Stimulated activated memory B cell treated with anti-CD40 and anti-IgM and Interleukin-4, amounts not matched to agents 10 μg/mL and 1 μg/mL and 100 μg/mL, for 72 hours (primary cell): ENCODE data around the gene NBPF6.
"Not testable (repeated sequence)": the region's sequence is repeated elsewhere in the genome, so short reads cannot be mapped to it uniquely, and the experiment has no call there.

Experiments used
- ATAC-seq: fragments of 150-1000 bp; cut with Tn5 transposase; 2 replicates; pipeline ENCODE4 v1.10.0; 2021
- H3K27ac Mint-ChIP-seq: one replicate; pipeline ENCODE4 v1.8.0; 2022; ENCODE audit warnings: mild to moderate bottlenecking, mixed read lengths
- H3K27me3 Mint-ChIP-seq: one replicate; pipeline ENCODE4 v1.8.0; 2022; ENCODE audit warnings: mixed read lengths
- H3K36me3 Mint-ChIP-seq: one replicate; pipeline ENCODE4 v1.8.0; 2022; ENCODE audit warnings: mixed read lengths
- H3K4me1 Mint-ChIP-seq: one replicate; pipeline ENCODE4 v1.8.0; 2022; ENCODE audit warnings: mixed read lengths
- H3K4me3 Mint-ChIP-seq: one replicate; pipeline ENCODE4 v1.8.0; 2022; ENCODE audit warnings: mild to moderate bottlenecking, moderate library complexity, mixed read lengths
- H3K9me3 Mint-ChIP-seq: one replicate; pipeline ENCODE4 v1.8.0; 2022; ENCODE audit warnings: mixed read lengths

NBPF6 gene

DNA sequence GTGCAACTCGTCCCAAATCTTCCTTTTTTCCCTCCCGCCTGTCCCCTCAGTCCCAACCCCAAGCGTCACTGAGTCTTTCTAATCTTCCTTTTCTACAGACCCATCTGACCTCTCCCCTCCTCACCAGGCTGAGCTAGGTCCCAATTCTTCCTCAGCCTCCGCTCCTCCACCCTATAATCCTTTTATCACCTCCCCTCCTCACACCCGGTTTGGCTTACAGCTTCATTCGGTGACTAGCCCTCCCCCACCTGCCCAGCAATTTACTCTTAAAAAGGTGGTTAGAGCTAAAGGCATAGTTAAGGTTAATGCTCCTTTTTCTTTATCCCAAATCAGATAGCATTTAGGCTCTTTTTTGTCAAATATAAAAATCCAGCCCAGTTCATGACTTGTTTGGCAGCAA lies 24.4 kb downstream of the NBPF6 start:
- Mint-ChIP-seq H3K27me3 (peaks cover 37% of the 10 kb centered on the region), H3K9me3 (peaks cover 17% of the 10 kb centered on the region)
- not testable (repeated sequence) for H3K27ac Mint-ChIP-seq, H3K36me3 Mint-ChIP-seq, H3K4me3 Mint-ChIP-seq, H3K4me1 Mint-ChIP-seq, ATAC-seq

DNA sequence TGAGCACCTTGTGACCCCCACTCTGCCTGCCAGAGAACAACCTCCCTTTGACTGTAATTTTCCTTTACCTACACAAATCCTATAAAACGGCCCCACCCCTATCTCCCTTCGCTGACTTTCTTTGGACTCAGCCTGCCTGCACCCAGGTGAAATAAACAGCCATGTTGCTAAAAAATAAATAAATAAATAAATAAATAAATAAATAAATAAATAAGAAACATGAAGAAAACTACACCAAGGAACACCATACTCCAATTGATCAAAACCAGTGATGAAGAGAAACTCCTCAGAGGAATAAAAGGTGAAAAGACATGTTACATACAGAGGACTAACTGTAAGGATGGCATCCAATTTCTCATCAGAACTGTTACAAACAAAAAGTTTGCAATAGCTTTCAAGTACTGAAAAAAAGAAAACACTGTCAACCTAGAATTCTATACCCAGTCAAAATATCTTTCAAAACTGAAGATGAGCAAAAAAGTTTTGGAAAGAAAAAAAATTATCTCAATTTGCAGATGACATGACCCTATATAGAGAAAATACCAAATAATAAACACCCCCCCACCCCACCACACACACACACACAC lies 28.4 kb downstream of the NBPF6 start:
- Mint-ChIP-seq H3K36me3 (no peaks in the 10 kb centered on the region), H3K9me3 (peaks cover 20% of the 10 kb centered on the region), H3K27me3 (peaks cover 46% of the 10 kb centered on the region), H3K27ac (no peak overlapping the region), H3K4me3 (no peak overlapping the region), H3K4me1 (no peaks in the 10 kb centered on the region)
- ATAC-seq: no peak

DNA sequence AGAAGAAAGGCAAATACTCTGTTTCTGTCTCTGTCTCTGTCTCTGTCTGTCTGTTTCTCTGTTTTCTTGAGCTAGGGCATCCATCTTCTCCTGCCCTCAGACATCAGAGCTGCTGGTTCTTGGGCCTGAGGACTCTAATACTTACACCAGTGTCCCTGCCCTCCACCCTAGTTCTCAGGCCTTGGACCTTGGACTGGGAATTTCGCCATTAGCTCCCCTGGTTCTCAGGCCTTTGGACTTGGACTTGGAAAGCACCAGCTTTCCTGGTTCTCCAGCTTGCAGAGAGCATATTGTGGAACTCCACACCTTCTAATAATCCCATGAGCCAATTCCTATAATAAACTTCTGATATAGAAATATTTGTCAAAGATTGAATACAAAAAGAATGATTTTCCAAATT lies 32.6 kb downstream of the NBPF6 start:
- Mint-ChIP-seq H3K27me3 (peaks cover 16% of the 10 kb centered on the region), H3K9me3 (peaks cover 16% of the 10 kb centered on the region), H3K36me3 (no peaks in the 10 kb centered on the region), H3K4me3 (no peak overlapping the region), H3K27ac (no peak overlapping the region), H3K4me1 (no peaks in the 10 kb centered on the region)
- ATAC-seq: no peak

DNA sequence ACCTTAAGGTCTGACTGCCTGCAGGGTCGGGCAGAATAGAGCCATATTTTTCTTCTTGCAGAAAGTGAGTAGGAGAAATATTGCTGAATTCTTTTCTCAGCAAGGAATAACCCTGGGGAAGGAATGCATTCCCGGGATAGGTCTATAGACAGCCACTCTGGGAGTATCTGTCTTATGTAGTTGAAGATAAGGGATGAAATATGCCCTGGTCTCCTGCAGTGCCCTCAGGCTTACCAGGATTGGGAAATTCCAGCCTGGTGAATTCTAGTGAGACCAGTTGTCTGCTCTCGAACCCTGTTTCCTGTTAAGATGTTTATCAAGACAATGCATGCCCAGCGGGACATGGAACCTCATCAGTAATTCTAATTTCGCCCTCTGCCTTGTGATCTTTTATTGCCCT lies 35.8 kb downstream of the NBPF6 start:
- not testable (repeated sequence) for H3K4me1 Mint-ChIP-seq, H3K4me3 Mint-ChIP-seq, H3K27ac Mint-ChIP-seq, H3K9me3 Mint-ChIP-seq, ATAC-seq, H3K36me3 Mint-ChIP-seq
- peaks cover 16% of the 10 kb centered on the region for H3K27me3 Mint-ChIP-seq

DNA sequence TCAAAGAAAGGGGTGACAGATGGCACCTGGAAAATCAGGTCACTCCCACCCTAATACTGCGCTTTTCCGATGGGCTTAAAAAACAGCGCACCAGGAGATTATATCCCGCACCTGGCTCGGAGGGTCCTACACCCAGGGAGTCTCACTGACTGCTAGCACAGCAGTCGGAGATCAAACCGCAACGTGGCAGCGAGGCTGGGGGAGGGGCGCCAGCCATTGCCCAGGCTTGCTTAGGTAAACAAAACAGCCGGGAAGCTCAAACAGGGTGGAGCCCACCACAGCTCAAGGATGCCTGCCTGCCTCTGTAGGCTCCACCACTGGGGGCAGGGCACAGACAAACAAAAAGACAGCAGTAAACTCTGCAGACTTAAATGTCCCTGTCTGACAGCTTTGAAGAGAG lies 36.6 kb downstream of the NBPF6 start:
- H3K27ac Mint-ChIP-seq, H3K36me3 Mint-ChIP-seq, ATAC-seq, H3K4me1 Mint-ChIP-seq, H3K27me3 Mint-ChIP-seq, H3K9me3 Mint-ChIP-seq, H3K4me3 Mint-ChIP-seq: not testable (repeated sequence)

DNA sequence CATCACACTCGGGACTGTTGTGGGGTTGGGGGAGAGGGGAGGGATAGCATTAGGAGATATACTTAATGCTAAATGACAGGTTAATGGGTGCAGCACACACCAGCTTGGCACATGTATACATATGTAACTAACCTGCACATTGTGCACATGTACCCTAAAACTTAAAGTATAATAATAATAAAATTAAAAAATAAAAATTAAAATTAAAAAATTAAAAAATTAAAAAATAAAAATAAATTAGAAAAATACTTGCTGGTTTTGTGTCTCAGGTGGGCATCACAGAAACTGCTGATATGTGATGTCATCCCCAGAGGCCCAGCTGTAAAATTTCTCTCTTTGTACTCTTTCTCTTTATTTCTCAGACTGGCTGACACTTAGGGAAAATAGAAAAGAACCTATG lies 44.9 kb downstream of the NBPF6 start:
- H3K4me3 Mint-ChIP-seq, H3K27ac Mint-ChIP-seq, H3K4me1 Mint-ChIP-seq, H3K36me3 Mint-ChIP-seq, ATAC-seq, H3K9me3 Mint-ChIP-seq, H3K27me3 Mint-ChIP-seq: not testable (repeated sequence)

DNA sequence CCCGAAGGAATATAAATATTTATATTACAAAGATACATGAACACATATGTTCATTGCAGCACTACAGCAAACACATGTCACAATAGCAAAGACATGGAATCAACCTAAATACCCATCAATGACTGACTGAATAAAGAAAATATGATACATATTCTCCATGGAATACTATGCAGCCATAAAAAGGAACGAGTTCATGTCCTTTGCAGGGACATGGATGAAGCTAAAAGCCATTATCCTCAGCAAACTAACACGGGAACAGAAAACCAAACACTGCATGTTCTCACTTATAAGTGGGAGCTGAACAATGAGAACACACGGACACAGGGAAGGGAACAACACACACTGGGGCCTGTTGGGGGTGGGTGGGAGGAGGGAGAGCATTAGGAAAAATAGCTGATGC lies 46.7 kb downstream of the NBPF6 start:
- not testable (repeated sequence) for H3K36me3 Mint-ChIP-seq, H3K27ac Mint-ChIP-seq, H3K9me3 Mint-ChIP-seq, H3K4me3 Mint-ChIP-seq, H3K27me3 Mint-ChIP-seq, H3K4me1 Mint-ChIP-seq, ATAC-seq

DNA sequence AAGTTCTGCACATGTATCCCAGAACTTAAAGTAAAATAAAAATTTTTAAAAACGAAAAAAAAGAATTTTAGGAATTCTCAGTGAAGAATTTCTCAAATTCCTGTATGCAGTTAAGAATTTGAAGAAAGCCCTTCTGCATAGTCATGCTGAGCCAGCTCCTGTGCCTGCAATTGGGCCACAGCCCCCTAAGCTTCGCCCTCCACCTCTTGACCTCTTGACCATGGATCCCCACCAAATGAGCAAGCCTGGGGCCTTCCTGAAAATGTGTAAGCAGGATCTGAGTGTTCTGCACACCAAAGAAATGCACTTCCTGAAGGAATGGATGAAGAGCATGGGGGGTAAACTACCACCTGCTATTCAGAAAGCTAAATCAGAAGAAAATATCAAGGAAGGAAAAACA lies 52.0 kb downstream of the NBPF6 start:
- Mint-ChIP-seq H3K36me3 (no peaks in the 10 kb centered on the region), H3K27ac (no peak overlapping the region), H3K4me3 (no peak overlapping the region), H3K27me3 (no peaks in the 10 kb centered on the region), H3K9me3 (no peaks in the 10 kb centered on the region), H3K4me1 (no peaks in the 10 kb centered on the region)
- ATAC-seq: no peak

DNA sequence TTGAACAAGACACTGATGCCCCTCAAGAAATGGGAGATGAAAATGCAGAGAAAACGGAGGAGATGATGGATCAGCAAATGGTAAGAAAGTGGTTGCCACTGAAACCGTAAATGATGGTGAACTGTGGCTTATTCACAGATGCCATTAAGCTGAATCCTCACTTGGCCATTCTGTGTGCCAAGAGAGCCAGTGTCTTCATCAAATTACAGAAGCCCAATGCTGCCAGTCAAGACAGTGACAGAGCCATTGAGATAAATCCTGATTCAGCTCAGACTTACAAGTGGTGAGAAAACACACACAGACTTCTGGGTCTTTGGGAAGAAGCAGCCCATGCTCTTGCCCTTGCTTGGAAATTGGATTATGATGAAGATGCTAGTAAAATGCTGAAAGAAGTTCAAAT lies 52.5 kb downstream of the NBPF6 start:
- Mint-ChIP-seq H3K9me3 (no peaks in the 10 kb centered on the region), H3K27ac (no peak overlapping the region), H3K4me1 (no peaks in the 10 kb centered on the region), H3K4me3 (no peak overlapping the region), H3K27me3 (no peaks in the 10 kb centered on the region), H3K36me3 (no peaks in the 10 kb centered on the region)
- no peak for ATAC-seq

DNA sequence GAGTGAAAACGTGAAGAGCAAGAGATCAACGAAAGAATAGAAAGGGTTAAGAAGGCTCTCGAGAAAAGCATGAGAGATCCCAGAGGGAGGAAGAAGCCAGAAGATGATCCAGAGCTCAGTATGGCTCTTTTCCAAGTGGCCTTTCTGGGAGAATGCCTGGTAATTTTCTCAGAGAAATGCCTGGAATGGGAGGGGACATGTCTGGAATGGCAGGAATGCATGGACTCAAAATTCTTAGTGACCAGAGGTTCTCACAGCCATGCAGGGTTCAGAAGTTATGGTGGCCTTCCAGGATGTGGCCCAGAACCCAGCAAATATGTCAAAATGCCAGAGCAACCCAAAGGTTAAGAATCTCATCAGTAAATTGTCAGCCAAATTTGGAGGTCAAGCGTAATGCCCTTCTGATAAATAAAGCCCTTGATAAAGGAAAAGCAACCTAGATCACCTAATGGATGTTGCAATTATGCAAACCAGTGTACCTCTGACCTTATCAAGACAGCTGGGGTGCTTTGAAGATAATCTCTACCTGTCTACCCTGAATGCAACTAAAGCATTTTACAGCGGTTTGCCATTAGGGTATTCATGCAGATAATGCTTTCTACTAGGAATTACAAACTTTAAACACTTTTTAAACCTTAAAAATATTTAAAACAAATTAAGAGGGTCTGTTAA lies 53.1 kb downstream of the NBPF6 start:
- Mint-ChIP-seq H3K9me3 (no peaks in the 10 kb centered on the region), H3K4me3 (no peak overlapping the region), H3K27me3 (no peaks in the 10 kb centered on the region), H3K36me3 (no peaks in the 10 kb centered on the region), H3K27ac (no peak overlapping the region), H3K4me1 (no peaks in the 10 kb centered on the region)
- no peak for ATAC-seq

DNA sequence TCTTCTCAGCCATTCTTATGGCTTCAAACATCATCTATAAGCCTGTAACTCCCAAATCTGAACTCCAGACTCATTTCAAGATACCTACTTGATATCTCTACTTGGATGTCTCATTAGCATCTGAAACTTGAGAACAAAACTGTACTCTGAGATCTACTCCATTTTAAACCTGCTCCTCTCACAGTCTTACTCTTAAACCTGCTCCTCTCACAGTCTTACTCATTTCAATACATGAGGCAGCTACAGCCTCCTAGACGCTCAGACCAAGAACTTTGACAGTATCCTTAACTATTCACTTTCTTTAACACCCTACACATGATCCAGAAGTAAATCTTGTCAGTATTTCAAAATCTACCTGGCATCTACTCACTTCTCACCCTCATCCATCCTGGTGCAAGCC lies 54.3 kb downstream of the NBPF6 start:
- Mint-ChIP-seq H3K4me1 (no peaks in the 10 kb centered on the region), H3K4me3 (no peak overlapping the region), H3K27me3 (no peaks in the 10 kb centered on the region), H3K9me3 (no peaks in the 10 kb centered on the region), H3K27ac (no peak overlapping the region), H3K36me3 (no peaks in the 10 kb centered on the region)
- peak; percentile 49 for ATAC-seq

DNA sequence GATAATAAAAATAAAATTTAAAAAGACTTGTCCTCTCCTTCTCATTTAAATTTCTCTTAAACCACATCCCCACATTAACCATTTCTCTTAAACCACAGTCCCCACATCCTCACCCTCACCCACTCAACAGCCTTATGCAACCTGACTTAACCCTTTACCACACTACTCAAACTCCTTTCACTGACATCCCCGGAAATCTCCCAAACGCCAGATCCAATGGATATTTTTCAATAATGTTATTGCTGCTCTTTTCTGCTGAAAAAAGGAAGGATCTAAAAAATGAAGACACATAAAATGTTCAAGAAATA lies 55.6 kb downstream of the NBPF6 start:
- H3K27me3 Mint-ChIP-seq: no peaks in the 10 kb centered on the region
- H3K4me1 Mint-ChIP-seq: no peaks in the 10 kb centered on the region
- H3K9me3 Mint-ChIP-seq: no peaks in the 10 kb centered on the region
- no peak overlapping the region for H3K4me3 Mint-ChIP-seq
- H3K36me3 Mint-ChIP-seq: no peaks in the 10 kb centered on the region
- H3K27ac Mint-ChIP-seq: no peak overlapping the region
- ATAC-seq: no peak

DNA sequence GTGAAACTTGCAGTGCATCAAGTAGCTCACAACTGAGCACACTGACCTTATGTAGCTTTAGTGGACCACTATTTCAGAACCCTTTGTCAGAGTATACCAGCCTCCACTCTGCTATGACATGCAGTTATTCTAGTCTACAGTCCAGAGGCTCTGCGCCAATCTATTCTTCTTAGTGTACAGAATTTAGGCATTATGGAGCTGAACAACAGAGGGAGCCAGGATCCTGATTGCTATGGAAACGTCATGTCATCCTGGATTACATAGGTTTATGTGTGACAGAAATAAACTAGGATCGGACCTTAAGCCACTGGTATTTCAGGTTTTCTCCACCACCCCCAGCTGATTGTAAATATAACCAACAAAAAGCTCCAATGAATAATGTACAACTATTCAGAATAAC lies 61.6 kb downstream of the NBPF6 start:
- H3K27me3 Mint-ChIP-seq: no peaks in the 10 kb centered on the region
- no peak for ATAC-seq
- no peaks in the 10 kb centered on the region for H3K36me3 Mint-ChIP-seq
- H3K4me3 Mint-ChIP-seq: no peak overlapping the region
- no peak overlapping the region for H3K27ac Mint-ChIP-seq
- no peaks in the 10 kb centered on the region for H3K4me1 Mint-ChIP-seq
- no peaks in the 10 kb centered on the region for H3K9me3 Mint-ChIP-seq

DNA sequence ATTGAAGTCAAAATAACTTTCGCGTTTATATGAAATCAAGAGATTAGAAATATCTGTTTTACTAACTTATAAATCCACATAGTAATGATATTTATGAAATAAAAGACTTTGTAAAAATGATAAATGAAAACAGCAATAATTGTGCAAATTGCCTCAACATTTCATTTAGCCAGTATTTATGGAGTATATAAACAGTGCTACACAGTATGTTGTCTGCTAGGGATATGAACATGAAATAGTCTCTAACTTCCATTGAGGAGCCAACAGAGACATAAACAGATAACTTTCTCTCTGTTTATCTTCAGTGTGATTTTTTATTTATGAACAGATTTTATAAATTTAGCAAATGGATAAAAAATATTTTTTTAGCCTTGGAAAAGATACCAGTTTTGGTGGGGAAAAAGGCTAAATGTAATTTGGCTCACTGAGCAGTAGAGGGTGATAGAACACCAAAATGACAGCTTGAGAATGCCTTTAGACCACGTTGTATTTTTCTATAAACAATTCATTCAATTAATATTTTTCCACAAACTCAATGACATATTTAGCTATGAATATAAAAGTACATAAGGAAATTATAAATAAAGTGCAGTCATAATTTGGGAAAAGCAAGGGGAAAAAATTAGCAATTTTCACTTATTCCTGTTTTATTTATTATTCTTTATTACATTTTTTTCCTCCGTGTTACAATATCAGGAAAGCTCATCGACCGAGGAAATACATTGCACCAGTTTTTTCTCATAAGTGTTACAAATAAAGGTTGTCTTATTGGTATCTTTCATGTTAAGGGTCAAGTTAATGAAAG lies 62.3 kb downstream of the NBPF6 start:
- ATAC-seq: no peak
- H3K36me3 Mint-ChIP-seq: no peaks in the 10 kb centered on the region

DNA sequence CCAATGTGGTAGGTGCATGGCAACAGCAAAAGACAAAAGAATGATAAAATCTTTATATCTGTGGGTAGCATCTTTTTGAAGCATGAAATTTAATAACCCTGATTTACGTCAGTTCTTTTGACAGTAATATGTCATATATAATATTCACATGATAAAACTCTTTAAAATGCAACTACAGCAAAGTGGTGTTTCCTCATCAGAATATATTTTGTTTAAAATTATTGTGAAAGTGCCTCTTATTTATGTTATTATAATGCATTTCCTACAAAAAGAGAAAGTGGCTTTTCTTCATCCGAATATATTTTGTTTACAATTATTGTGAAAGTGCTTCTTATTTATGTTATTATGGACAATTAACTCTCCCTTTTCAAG lies 62.9 kb downstream of the NBPF6 start:
- Mint-ChIP-seq H3K9me3 (no peaks in the 10 kb centered on the region), H3K4me1 (no peaks in the 10 kb centered on the region), H3K27ac (no peak overlapping the region), H3K27me3 (no peaks in the 10 kb centered on the region), H3K36me3 (no peaks in the 10 kb centered on the region), H3K4me3 (no peak overlapping the region)
- no peak for ATAC-seq

More for the DNA sequence above, 62.3 kb downstream of the NBPF6 start:
- no peaks in the 10 kb centered on the region for H3K27me3 Mint-ChIP-seq
- no peaks in the 10 kb centered on the region for H3K9me3 Mint-ChIP-seq
- H3K4me1 Mint-ChIP-seq: no peaks in the 10 kb centered on the region
- H3K27ac Mint-ChIP-seq: no peak overlapping the region
- H3K4me3 Mint-ChIP-seq: no peak overlapping the region

DNA sequence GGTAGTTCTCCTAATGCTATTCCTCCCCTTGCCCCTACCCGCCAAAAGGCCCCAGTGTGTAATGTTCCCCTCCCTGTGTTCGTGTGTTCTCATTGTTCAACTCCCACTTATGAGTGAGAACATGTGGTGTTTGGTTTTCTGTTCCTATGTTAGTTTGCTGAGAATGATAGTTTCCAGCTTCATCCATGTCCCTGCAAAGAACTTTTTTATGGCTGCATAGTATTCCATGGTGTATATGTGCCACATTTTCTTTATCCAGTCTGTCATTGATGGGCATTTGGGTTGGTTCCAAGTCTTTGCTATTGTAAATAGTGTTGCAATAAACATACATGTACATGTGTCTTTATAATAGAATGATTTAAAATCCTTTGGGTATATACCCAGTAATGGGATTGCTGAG lies 63.8 kb downstream of the NBPF6 start:
- H3K4me1 Mint-ChIP-seq, H3K4me3 Mint-ChIP-seq, ATAC-seq, H3K27ac Mint-ChIP-seq, H3K9me3 Mint-ChIP-seq, H3K27me3 Mint-ChIP-seq, H3K36me3 Mint-ChIP-seq: not testable (repeated sequence)
